ENCODE measurements around the gene TJP3.

Gene TJP3

GRCh38 chr19:3692141-3693024 lies 15.8 kb upstream of the TJP3 start:
- no peak overlapping the region for H3K4me3 ChIP-seq
- TF ChIP-seq POLR2AphosphoS5 (IDR thresholded peaks at IDR 0.05; ENCODE audit: borderline replicate concordance, low read depth, low read length): no peak
- no peak for TF ChIP-seq FOXP2 (optimal IDR thresholded peaks at IDR 0.05; ENCODE audit: control extremely low read depth, extremely low read length, insufficient read depth)
- TF ChIP-seq EZH2 (IDR thresholded peaks at IDR 0.05): no peak
- no peaks in the 10 kb centered on the region for H3K36me3 ChIP-seq (ENCODE audit: insufficient read depth, low read length)
- H3K9me3 ChIP-seq (ENCODE audit: low read depth, low read length): no peaks in the 10 kb centered on the region
- no peak for DNase-seq (ENCODE audit: low read depth, low spot score)
- no peak overlapping the region for H3K9ac ChIP-seq (ENCODE audit: insufficient read length)
- H3K27ac ChIP-seq: no peak overlapping the region

- no peaks in the 10 kb centered on the region for H3K9me3 ChIP-seq (ENCODE audit: low read depth, low read length)
- no peak overlapping the region for H3K27ac ChIP-seq
- TF ChIP-seq EZH2 (IDR thresholded peaks at IDR 0.05): no peak
- no peak overlapping the region for H3K9ac ChIP-seq (ENCODE audit: insufficient read length)
- H3K36me3 ChIP-seq (ENCODE audit: insufficient read depth, low read length): no peaks in the 10 kb centered on the region
- no peak for DNase-seq (ENCODE audit: low read depth, low spot score)
- H3K4me3 ChIP-seq: no peak overlapping the region
Observed at GRCh38 chr19:3693025-3693925, 14.9 kb upstream of the TJP3 start.

GRCh38 chr19:3694361-3695123 lies 13.6 kb upstream of the TJP3 start:
- no peak overlapping the region for H3K27ac ChIP-seq
- no peak for DNase-seq (ENCODE audit: low read depth, low spot score)
- H3K9ac ChIP-seq (ENCODE audit: insufficient read length): no peak overlapping the region
- TF ChIP-seq EZH2 (IDR thresholded peaks at IDR 0.05) (no peak), POLR2AphosphoS5 (IDR thresholded peaks at IDR 0.05; ENCODE audit: borderline replicate concordance, low read depth, low read length) (no peak), FOXP2 (optimal IDR thresholded peaks at IDR 0.05; ENCODE audit: control extremely low read depth, extremely low read length, insufficient read depth) (no peak)
- H3K4me3 ChIP-seq: no peak overlapping the region
- no peaks in the 10 kb centered on the region for H3K9me3 ChIP-seq (ENCODE audit: low read depth, low read length)
- no peaks in the 10 kb centered on the region for H3K36me3 ChIP-seq (ENCODE audit: insufficient read depth, low read length)

- TF ChIP-seq POLR2AphosphoS5 (IDR thresholded peaks at IDR 0.05; ENCODE audit: borderline replicate concordance, low read depth, low read length) (no peak), FOXP2 (optimal IDR thresholded peaks at IDR 0.05; ENCODE audit: control extremely low read depth, extremely low read length, insufficient read depth) (no peak), EZH2 (IDR thresholded peaks at IDR 0.05) (no peak)
- Histone ChIP-seq H3K9me3 (ENCODE audit: low read depth, low read length) (no peaks in the 10 kb centered on the region), H3K27ac (no peak overlapping the region), H3K4me3 (no peak overlapping the region), H3K9ac (ENCODE audit: insufficient read length) (no peak overlapping the region), H3K36me3 (ENCODE audit: insufficient read depth, low read length) (no peaks in the 10 kb centered on the region)
- no peak for DNase-seq (ENCODE audit: low read depth, low spot score)
Observed at GRCh38 chr19:3695124-3695733, 13.0 kb upstream of the TJP3 start.

- no peak overlapping the region for H3K27ac ChIP-seq
- H3K4me3 ChIP-seq: no peak overlapping the region
- no peaks in the 10 kb centered on the region for H3K9me3 ChIP-seq (ENCODE audit: low read depth, low read length)
- no peak for TF ChIP-seq POLR2AphosphoS5 (IDR thresholded peaks at IDR 0.05; ENCODE audit: borderline replicate concordance, low read depth, low read length)
- TF ChIP-seq EZH2 (IDR thresholded peaks at IDR 0.05): no peak
- TF ChIP-seq FOXP2 (optimal IDR thresholded peaks at IDR 0.05; ENCODE audit: control extremely low read depth, extremely low read length, insufficient read depth): no peak
- H3K36me3 ChIP-seq (ENCODE audit: insufficient read depth, low read length): no peaks in the 10 kb centered on the region
- DNase-seq (ENCODE audit: low read depth, low spot score): no peak
- no peak overlapping the region for H3K9ac ChIP-seq (ENCODE audit: insufficient read length)
Observed at GRCh38 chr19:3695986-3696659, 12.1 kb upstream of the TJP3 start.

- H3K4me3 ChIP-seq: no peak overlapping the region
- no peak overlapping the region for H3K9ac ChIP-seq (ENCODE audit: insufficient read length)
- no peaks in the 10 kb centered on the region for H3K36me3 ChIP-seq (ENCODE audit: insufficient read depth, low read length)
- H3K27ac ChIP-seq: no peak overlapping the region
- no peak for DNase-seq (ENCODE audit: low read depth, low spot score)
- TF ChIP-seq EZH2 (IDR thresholded peaks at IDR 0.05): no peak
- TF ChIP-seq POLR2AphosphoS5 (IDR thresholded peaks at IDR 0.05; ENCODE audit: borderline replicate concordance, low read depth, low read length): no peak
- no peak for TF ChIP-seq FOXP2 (optimal IDR thresholded peaks at IDR 0.05; ENCODE audit: control extremely low read depth, extremely low read length, insufficient read depth)
- H3K9me3 ChIP-seq (ENCODE audit: low read depth, low read length): no peaks in the 10 kb centered on the region
Observed at GRCh38 chr19:3696660-3696995, 11.6 kb upstream of the TJP3 start.

GRCh38 chr19:3697094-3697493 lies 11.1 kb upstream of the TJP3 start:
- no peak overlapping the region for H3K4me3 ChIP-seq
- H3K9me3 ChIP-seq (ENCODE audit: low read depth, low read length): no peaks in the 10 kb centered on the region
- H3K27ac ChIP-seq: no peak overlapping the region
- DNase-seq (ENCODE audit: low read depth, low spot score): no peak
- TF ChIP-seq POLR2AphosphoS5 (IDR thresholded peaks at IDR 0.05; ENCODE audit: borderline replicate concordance, low read depth, low read length) (no peak), EZH2 (IDR thresholded peaks at IDR 0.05) (no peak), FOXP2 (optimal IDR thresholded peaks at IDR 0.05; ENCODE audit: control extremely low read depth, extremely low read length, insufficient read depth) (no peak)
- no peak overlapping the region for H3K9ac ChIP-seq (ENCODE audit: insufficient read length)
- H3K36me3 ChIP-seq (ENCODE audit: insufficient read depth, low read length): no peaks in the 10 kb centered on the region

Measured in SK-N-MC (cell line).